GM12878 (cell line): ENCODE data around the gene NUBPL. TPM values are rescaled to one million over a fixed set of nuclear protein-coding genes. Genes with fewer than 3 reads are reported as not detected.

Experiments
- ATAC-seq: fragments of 200-7000 bp; cut with Tn5 transposase; 3 replicates; pipeline ENCODE4 v1.9.1; 2020; ENCODE audit warnings: mild to moderate bottlenecking, moderate library complexity
- BruUV-seq: library from RNA; stranded (reverse); fragments of 400-500 nt; replicated peaks from 2 replicates; lab custom pipeline; 2021; lab: Mats Ljungman, UMichigan
- CTCF ChIA-PET: fragments of 300-600 bp; sonication (Branson Sonifier 250); formaldehyde crosslinking; extraction: SDS; loops from one replicate; lab custom pipeline; 2021; ENCODE audit warnings: inconsistent platforms; lab: Yijun Ruan, JAX
- POLR2A ChIA-PET: fragments of 350-600 bp; formaldehyde crosslinking; extraction: SDS; loops from one replicate; lab custom pipeline; 2021; ENCODE audit warnings: inconsistent platforms; lab: Charles Lee
- RAD21 ChIA-PET: fragments of 300-600 bp; sonication (Branson Sonifier 250); formaldehyde crosslinking; loops from one replicate; lab custom pipeline; 2023; ENCODE audit warnings: antibody characterized with exemption; ENCODE audit not compliant: unreplicated experiment; lab: Charles Lee
- SMC1A ChIA-PET: fragments of 300-600 bp; sonication (Branson Sonifier 250); formaldehyde crosslinking; loops from one replicate; lab custom pipeline; 2023; ENCODE audit not compliant: unreplicated experiment, uncharacterized antibody; lab: Charles Lee
- DNase-seq: peaks from one replicate; pipeline ENCODE4 v3.0.0-alpha.2; 2011; ENCODE audit warnings: low read depth, low spot score
- FAIRE-seq: peaks from 3 replicates; lab custom pipeline; 2011; peaks lifted over from hg19 to GRCh38; lab: Jason Lieb, UNC
- H2AFZ ChIP-seq: 2 replicates; pipeline ENCODE4 v1.6.0; 2011; ENCODE audit warnings: low read depth, low read length, control low read depth; ENCODE audit not compliant: control insufficient read depth
- H3K27ac ChIP-seq: 2 replicates; pipeline ENCODE4 v1.5.1; 2011; ENCODE audit warnings: control low read depth; ENCODE audit not compliant: control insufficient read depth, insufficient read depth
- H3K27me3 ChIP-seq, 2 experiments: replicated peaks in 1 of 2; 2 replicates each; pipeline versions ENCODE4 v1.6.0 to v1.6.1; 2011; ENCODE audit warnings: low read length in 1 of 2; ENCODE audit not compliant: control insufficient read depth in 2 of 2, insufficient read depth in 2 of 2
- H3K36me3 ChIP-seq, 2 experiments: 2 replicates each; pipeline ENCODE4 v1.5.1; 2011; ENCODE audit warnings: low read length in 1 of 2; ENCODE audit not compliant: control insufficient read depth in 2 of 2, insufficient read depth in 2 of 2
- H3K4me1 ChIP-seq: 2 replicates; pipeline ENCODE4 v1.6.1; 2011; ENCODE audit warnings: mild to moderate bottlenecking, low read length, moderate library complexity, mixed read lengths; ENCODE audit not compliant: control insufficient read depth, insufficient read depth
- H3K4me2 ChIP-seq: 2 replicates; pipeline ENCODE4 v1.6.0; 2011; ENCODE audit warnings: control low read depth; ENCODE audit not compliant: control insufficient read depth, insufficient read depth
- H3K4me3 ChIP-seq: fragments of 200-600 bp; sonication (generic); 2 replicates; pipeline ENCODE4 v1.5.1; 2016
- H3K79me2 ChIP-seq: 2 replicates; pipeline ENCODE4 v1.6.0; 2011; ENCODE audit warnings: low read length; ENCODE audit not compliant: control insufficient read depth, insufficient read depth
- H3K9ac ChIP-seq: 2 replicates; pipeline ENCODE4 v1.8.0; 2011; ENCODE audit warnings: low read length, control low read depth, mixed read lengths; ENCODE audit not compliant: control insufficient read depth, insufficient read depth
- H3K9me3 ChIP-seq: replicated peaks from 3 replicates; pipeline ENCODE4 v1.5.1; 2011; ENCODE audit warnings: mild to moderate bottlenecking, low read length; ENCODE audit not compliant: control insufficient read depth, insufficient read depth
- H4K20me1 ChIP-seq: 2 replicates; pipeline ENCODE4 v1.6.0; 2011; ENCODE audit not compliant: control insufficient read depth, insufficient read depth
- ASH2L ChIP-seq: fragments of 300-600, 200-600 bp; sonication (generic); IDR thresholded peaks from 2 replicates; pipeline ENCODE4 v1.6.1; 2017; ENCODE audit warnings: low read depth, mild to moderate bottlenecking, borderline replicate concordance
- ATF3 ChIP-seq: IDR thresholded peaks from 2 replicates; pipeline ENCODE4 v1.6.1; 2011; ENCODE audit warnings: low read depth, mild to moderate bottlenecking, low read length, moderate library complexity, borderline replicate concordance; ENCODE audit errors: extremely low read depth
- BCL3 ChIP-seq: IDR thresholded peaks from 2 replicates; pipeline ENCODE4 v1.6.1; 2011; ENCODE audit warnings: borderline replicate concordance, low read depth, mild to moderate bottlenecking, moderate library complexity, low read length; ENCODE audit not compliant: insufficient read depth, poor library complexity, severe bottlenecking
- CEBPZ ChIP-seq: fragments of 150-350 bp; IDR thresholded peaks from 2 replicates; pipeline ENCODE4 v1.6.1; 2016; ENCODE audit warnings: low read depth, low read length
- CHD1 ChIP-seq: IDR thresholded peaks from 2 replicates; pipeline ENCODE4 v1.6.1; 2012; ENCODE audit warnings: low read depth, low read length, improper control_type of control experiment
- DPF2 ChIP-seq: fragments of 450-650 bp; IDR thresholded peaks from 2 replicates; pipeline ENCODE4 v1.6.1; 2017; ENCODE audit warnings: mild to moderate bottlenecking
- ESRRA ChIP-seq: IDR thresholded peaks from 2 replicates; pipeline ENCODE4 v1.6.1; 2012; ENCODE audit warnings: mild to moderate bottlenecking, low read length, improper control_type of control experiment
- HDAC2 ChIP-seq: fragments of 200-600 bp; sonication (generic); IDR thresholded peaks from 2 replicates; pipeline ENCODE4 v1.6.1; 2017
- HDGF ChIP-seq: fragments of 450-650 bp; IDR thresholded peaks from 2 replicates; pipeline ENCODE4 v1.6.1; 2016; ENCODE audit warnings: antibody characterized with exemption
- NKRF ChIP-seq: fragments of 450-650 bp; conservative IDR thresholded peaks from 2 replicates; pipeline ENCODE4 v1.6.1; 2017; ENCODE audit warnings: mild to moderate bottlenecking, moderate library complexity
- PML ChIP-seq: IDR thresholded peaks from 2 replicates; pipeline ENCODE4 v1.6.1; 2012; ENCODE audit warnings: low read length, inconsistent platforms
- RBBP5 ChIP-seq: fragments of 200-600 bp; sonication (generic); conservative IDR thresholded peaks from 2 replicates; pipeline ENCODE4 v1.6.1; 2016
- RUNX3 ChIP-seq: IDR thresholded peaks from 2 replicates; pipeline ENCODE4 v1.6.1; 2012; ENCODE audit warnings: low read length, inconsistent platforms
- SIX5 ChIP-seq: IDR thresholded peaks from 2 replicates; pipeline ENCODE4 v1.6.1; 2011; ENCODE audit warnings: mild to moderate bottlenecking, low read depth, low read length, moderate library complexity; ENCODE audit not compliant: severe bottlenecking
- WRNIP1 ChIP-seq: IDR thresholded peaks from 2 replicates; pipeline ENCODE4 v1.6.1; 2011; ENCODE audit warnings: low read depth, low read length, improper control_type of control experiment, borderline replicate concordance
- ZNF274 ChIP-seq: IDR thresholded peaks from one replicate; pipeline ENCODE4 v1.8.0; 2011; ENCODE audit not compliant: insufficient read length, insufficient read depth
- WGBS: methylation state at CpG from one replicate; pipeline ENCODE4 v1.1.6; 2016; ENCODE audit warnings: low lambda C conversion rate; ENCODE audit not compliant: insufficient replicate concordance, insufficient coverage; ENCODE audit errors: missing lambda C conversion rate; 5-methylcytosine and 5-hydroxymethylcytosine counted together
- in situ Hi-C: fragments of 300-500 bp; cut with MboI; formaldehyde crosslinking; loops from 9 replicates; pipeline ENCODE4 v1.14.3; 2018; ENCODE audit warnings: mixed read lengths
- intact Hi-C: fragments of 100-400 bp; cut with micrococcal nuclease; formaldehyde crosslinking; loops from one replicate; pipeline ENCODE4 v1.14.2; 2022; ENCODE audit not compliant: unreplicated experiment
- polyA plus RNA-seq, 11 experiments: library from polyadenylated mRNA; depleted of rRNA in 4 of 11; unstranded in 6 of 11; stranded (reverse) in 5 of 11; fragments of >200 nt; fragmentation: Nextera tagmentation in 4 of 11; fragmentation: Illumina TruSeq in 1 of 11; extraction: Ambion mirVana in 4 of 11; extraction: Trizol in 1 of 11; gene quantifications; 1 replicate in 1 of 11; 2 replicates in 10 of 11; pipeline versions ENCODE4 v1.2.1 to v1.2.3, GENCODE V29; 2011 to 2016; ENCODE audit warnings: inconsistent platforms in 2 of 11, missing spikeins in 2 of 11, low read depth in 1 of 11
- total RNA-seq, 4 experiments: library from RNA; depleted of rRNA in 3 of 4; stranded (reverse); fragments of >200 nt in 3 of 4; fragmentation: Illumina TruSeq in 1 of 4; extraction: Trizol in 1 of 4; gene quantifications; 2 replicates each; pipeline versions ENCODE4 v1.2.1 to v1.2.3, GENCODE V29; 2013 to 2021

Gene NUBPL
- total and polyA plus RNA-seq, 10 of the 15 experiments (the other 5 are each of a cell fraction or from before 2014, with no cell fraction given): 3.4 to 11.6 (median 8.1) TPM

GRCh38 chr14:31657917-31658316 is 96.7 kb downstream of the NUBPL start (continued):
- TF ChIP-seq BCL3 (no peak), ESRRA (no peak), RUNX3 (no peak)
- TF ChIP-seq, all 136 proteins: peak for 0

GRCh38 chr14:31659278-31659677 is 98.1 kb downstream of the NUBPL start:
- 100% methylated on average over 1 of the region's 1 CpG for WGBS
- intact Hi-C loops (no loop called here), in situ Hi-C loops (no loop called here)
- no peak for ATAC-seq
- Histone ChIP-seq H3K27me3 (no peaks in the 10 kb centered on the region), H3K36me3 (no peaks in the 10 kb centered on the region), H3K9ac (no peak overlapping the region), H3K27ac (no peak overlapping the region), H3K9me3 (no peaks in the 10 kb centered on the region), H2AFZ (no peak overlapping the region), H3K4me3 (no peak overlapping the region), H3K79me2 (no peaks in the 10 kb centered on the region), H3K4me1 (no peaks in the 10 kb centered on the region), H3K4me2 (no peak overlapping the region), H4K20me1 (no peaks in the 10 kb centered on the region)
- DNase-seq: no peak
- ChIA-PET POLR2A (no interaction called here), RAD21 (no interaction called here), CTCF (interaction anchor here (2.0 kb wide), 1 partner anchor 202 kb away, joined by 4 read pairs; no protein-coding TSS in a partner anchor), SMC1A (no interaction called here)
- no peak for FAIRE-seq
- BruUV-seq: no TSS peak
- TF ChIP-seq NKRF: no peak
- TF ChIP-seq PML: no peak
- TF ChIP-seq WRNIP1: no peak
- TF ChIP-seq CEBPZ: no peak
- no peak for TF ChIP-seq CHD1
- TF ChIP-seq DPF2: no peak
- no peak for TF ChIP-seq ASH2L
- no peak for TF ChIP-seq SIX5
- TF ChIP-seq HDAC2: no peak
- no peak for TF ChIP-seq ATF3
- no peak for TF ChIP-seq ZNF274
- no peak for TF ChIP-seq RBBP5
- no peak for TF ChIP-seq HDGF
- no peak for TF ChIP-seq BCL3
